ENCODE measurements around the gene FBXO10. TPM values are rescaled to one million over a fixed set of nuclear protein-coding genes. Genes with fewer than 3 reads are reported as not detected.

FBXO10 gene
- total RNA-seq, 2 experiments from 2014 or later = 0.81 to 2.3 TPM

DNA sequence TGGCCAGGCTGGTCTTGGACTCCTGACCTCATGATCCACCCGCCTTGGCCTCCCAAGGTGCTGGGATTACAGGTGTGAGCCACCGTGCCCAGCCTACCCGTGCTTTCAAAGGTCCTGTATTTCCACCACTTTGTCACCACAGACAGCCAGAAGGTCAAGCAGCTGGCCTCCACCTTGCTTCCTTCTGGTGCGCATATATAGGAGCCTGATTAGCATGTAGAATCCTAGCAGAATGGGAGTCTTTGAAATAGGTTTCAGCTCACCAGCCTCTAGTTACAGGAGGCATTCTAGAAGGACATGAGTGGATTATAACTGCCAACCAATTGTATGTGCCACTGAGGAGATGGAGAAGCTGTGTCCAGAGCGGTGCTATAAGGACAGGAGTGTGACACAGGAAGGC, 71.6 kb downstream of the FBXO10 start:
- DNase-seq = no peak
- no peaks in the 10 kb centered on the region for H3K27me3 ChIP-seq (ENCODE audit: control insufficient read depth in 1 of 2, insufficient read depth in 2 of 2, low read length in 2 of 2)
- Mint-ChIP-seq H3K9me3 (no peaks in the 10 kb centered on the region), H3K27ac (no peak overlapping the region), H3K4me3 (no peak overlapping the region), H3K27me3 (no peaks in the 10 kb centered on the region), H3K4me1 (ENCODE audit: low read depth) (peaks cover 14% of the 10 kb centered on the region), H3K36me3 (ENCODE audit: low read depth) (peaks cover 64% of the 10 kb centered on the region)
- peak overlapping the region; percentile 22 for H3K4me3 ChIP-seq (ENCODE audit: low read length)
- H3K36me3 ChIP-seq (ENCODE audit: insufficient read depth, low read length) = peaks cover 48% of the 10 kb centered on the region
- intact Hi-C loops (cut with DNase I, micrococcal nuclease) = loop anchor here (5.0 to 10.0 kb wide), 3 partner anchors 507 to 632 kb away; no protein-coding TSS in a partner anchor
- peak overlapping the region in 1 of 2 donors; percentile 30 for H3K27ac ChIP-seq (ENCODE audit: low read depth in 1 of 2, low read length in 2 of 2)
- TF ChIP-seq, protein P1, sequence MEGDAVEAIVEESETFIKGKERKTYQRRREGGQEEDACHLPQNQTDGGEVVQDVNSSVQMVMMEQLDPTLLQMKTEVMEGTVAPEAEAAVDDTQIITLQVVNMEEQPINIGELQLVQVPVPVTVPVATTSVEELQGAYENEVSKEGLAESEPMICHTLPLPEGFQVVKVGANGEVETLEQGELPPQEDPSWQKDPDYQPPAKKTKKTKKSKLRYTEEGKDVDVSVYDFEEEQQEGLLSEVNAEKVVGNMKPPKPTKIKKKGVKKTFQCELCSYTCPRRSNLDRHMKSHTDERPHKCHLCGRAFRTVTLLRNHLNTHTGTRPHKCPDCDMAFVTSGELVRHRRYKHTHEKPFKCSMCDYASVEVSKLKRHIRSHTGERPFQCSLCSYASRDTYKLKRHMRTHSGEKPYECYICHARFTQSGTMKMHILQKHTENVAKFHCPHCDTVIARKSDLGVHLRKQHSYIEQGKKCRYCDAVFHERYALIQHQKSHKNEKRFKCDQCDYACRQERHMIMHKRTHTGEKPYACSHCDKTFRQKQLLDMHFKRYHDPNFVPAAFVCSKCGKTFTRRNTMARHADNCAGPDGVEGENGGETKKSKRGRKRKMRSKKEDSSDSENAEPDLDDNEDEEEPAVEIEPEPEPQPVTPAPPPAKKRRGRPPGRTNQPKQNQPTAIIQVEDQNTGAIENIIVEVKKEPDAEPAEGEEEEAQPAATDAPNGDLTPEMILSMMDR (IDR thresholded peaks at IDR 0.05) = no peak
- H3K9me3 ChIP-seq (ENCODE audit: control insufficient read depth in 1 of 2, insufficient read depth in 1 of 2, low read length in 2 of 2) = no peaks in the 10 kb centered on the region
- CTCF ChIA-PET = no interaction called here
- peaks cover 36% of the 10 kb centered on the region for H3K4me1 ChIP-seq (ENCODE audit: insufficient read depth, low read length)
- POLR2A ChIA-PET = interaction anchor here (0.6 to 2.0 kb wide), 2 partner anchors 15 to 19 kb away, joined by 3 to 8 read pairs; partner anchors contain the start of gene POLR1E
- ATAC-seq (ENCODE audit: poor library complexity) = no peak

DNA sequence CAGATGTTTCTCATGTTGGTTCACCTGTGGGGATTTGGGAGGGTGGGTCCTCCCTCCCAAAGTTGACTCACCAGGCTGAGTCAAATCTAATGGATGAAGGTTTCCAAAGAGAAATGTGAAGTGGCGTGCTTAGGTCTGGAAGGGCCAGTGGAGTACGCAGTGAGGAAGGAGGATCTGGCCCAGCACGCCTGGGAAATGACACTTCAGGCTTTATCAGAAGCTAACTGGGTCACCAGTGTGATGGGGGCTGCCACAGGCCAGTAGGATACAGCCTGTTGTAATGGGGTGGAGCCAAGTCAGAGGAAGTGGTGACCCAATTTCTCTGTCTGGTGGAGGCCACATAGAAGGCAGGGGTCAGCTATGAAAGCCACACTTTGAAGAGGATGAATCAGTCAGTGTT, 72.4 kb downstream of the FBXO10 start:
- Mint-ChIP-seq H3K9me3 (no peaks in the 10 kb centered on the region), H3K27ac (peak overlapping the region; percentile 77), H3K36me3 (ENCODE audit: low read depth) (peaks cover 71% of the 10 kb centered on the region), H3K27me3 (no peaks in the 10 kb centered on the region), H3K4me3 (peak overlapping the region; percentile 58), H3K4me1 (ENCODE audit: low read depth) (peaks cover 14% of the 10 kb centered on the region)
- peaks cover 36% of the 10 kb centered on the region for H3K4me1 ChIP-seq (ENCODE audit: insufficient read depth, low read length)
- CTCF ChIA-PET = no interaction called here
- H3K27ac ChIP-seq (ENCODE audit: low read depth in 1 of 2, low read length in 2 of 2) = peak overlapping the region in 1 of 2 donors; percentile 47
- TF ChIP-seq, protein P1 (IDR thresholded peaks at IDR 0.05) = no peak
- DNase-seq (peak in 9 of 14 experiments; percentile 5 to 83 (median 22)), ATAC-seq (ENCODE audit: poor library complexity) (peak; percentile 79)
- H3K36me3 ChIP-seq (ENCODE audit: insufficient read depth, low read length) = peaks cover 56% of the 10 kb centered on the region
- intact Hi-C loops (cut with DNase I, micrococcal nuclease) = loop anchor here in 1 of 2 experiments (10.0 kb wide), 1 partner anchor 629 kb away; no protein-coding TSS in a partner anchor
- H3K4me3 ChIP-seq (ENCODE audit: low read length) = no peak overlapping the region
- H3K27me3 ChIP-seq (ENCODE audit: control insufficient read depth in 1 of 2, insufficient read depth in 2 of 2, low read length in 2 of 2) = no peaks in the 10 kb centered on the region
- H3K9me3 ChIP-seq (ENCODE audit: control insufficient read depth in 1 of 2, insufficient read depth in 1 of 2, low read length in 2 of 2) = no peaks in the 10 kb centered on the region
- POLR2A ChIA-PET = interaction anchor here (2.0 kb wide), 1 partner anchor 18 kb away, joined by 8 read pairs; the partner anchor contains the start of gene POLR1E

DNA sequence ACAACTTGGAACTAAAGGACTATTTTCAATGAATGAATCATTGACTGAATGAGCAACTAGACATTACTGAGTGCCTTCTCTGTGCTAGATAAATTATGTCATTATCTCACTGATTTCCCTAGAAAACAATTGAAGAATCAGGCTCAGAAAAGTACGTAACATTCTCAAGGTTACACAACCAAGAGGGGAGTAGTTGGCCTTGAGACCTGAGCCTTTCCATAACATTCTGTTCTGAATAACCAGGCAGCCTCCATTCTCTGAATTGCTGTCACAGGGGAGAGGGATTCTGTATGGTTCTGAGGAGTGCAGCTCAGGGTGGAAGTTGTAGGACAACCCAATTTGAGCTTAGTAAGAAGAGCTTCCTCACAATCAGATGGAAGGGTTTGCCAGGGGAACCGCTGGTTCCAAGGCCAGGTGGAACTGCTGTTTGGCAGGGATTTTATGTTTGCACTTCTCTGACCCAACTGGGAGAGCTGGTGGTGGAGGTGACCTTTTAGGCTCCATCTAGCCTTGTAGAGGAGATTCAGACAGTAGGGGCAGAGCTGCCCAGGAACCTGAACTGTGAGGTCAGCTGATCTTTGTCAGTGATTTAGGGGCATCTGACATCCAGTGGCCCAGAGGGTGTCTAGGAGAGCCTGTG, 74.1 kb downstream of the FBXO10 start:
- Mint-ChIP-seq H3K27me3 (no peaks in the 10 kb centered on the region), H3K4me3 (no peak overlapping the region), H3K27ac (no peak overlapping the region), H3K36me3 (ENCODE audit: low read depth) (peaks cover 80% of the 10 kb centered on the region), H3K9me3 (no peaks in the 10 kb centered on the region), H3K4me1 (ENCODE audit: low read depth) (peaks cover 14% of the 10 kb centered on the region)
- intact Hi-C loops (cut with DNase I, micrococcal nuclease) = loop anchor here in 1 of 2 experiments (10.0 kb wide), 1 partner anchor 627 kb away; no protein-coding TSS in a partner anchor
- H3K27me3 ChIP-seq (ENCODE audit: control insufficient read depth in 1 of 2, insufficient read depth in 2 of 2, low read length in 2 of 2) = no peaks in the 10 kb centered on the region
- peaks cover 61% of the 10 kb centered on the region for H3K36me3 ChIP-seq (ENCODE audit: insufficient read depth, low read length)
- POLR2A ChIA-PET = no interaction called here
- DNase-seq = no peak
- CTCF ChIA-PET = no interaction called here
- no peaks in the 10 kb centered on the region for H3K9me3 ChIP-seq (ENCODE audit: control insufficient read depth in 1 of 2, insufficient read depth in 1 of 2, low read length in 2 of 2)
- no peak overlapping the region for H3K27ac ChIP-seq (ENCODE audit: low read depth in 1 of 2, low read length in 2 of 2)
- no peak overlapping the region for H3K4me3 ChIP-seq (ENCODE audit: low read length)
- no peak for ATAC-seq (ENCODE audit: poor library complexity)
- TF ChIP-seq, protein P1 (IDR thresholded peaks at IDR 0.05) = no peak
- peaks cover 27% of the 10 kb centered on the region for H3K4me1 ChIP-seq (ENCODE audit: insufficient read depth, low read length)
